ENCODE results near the gene PDS5B.

GRCh38 chr13:32537580-32538142 lies 48.6 kb upstream of the PDS5B start:
- TF ChIP-seq CTCF (IDR thresholded peaks at IDR 0.05) (no peak), POLR2AphosphoS5 (IDR thresholded peaks at IDR 0.05) (no peak), POLR2A (IDR thresholded peaks at IDR 0.05) (no peak), EP300 (IDR thresholded peaks at IDR 0.05) (no peak)

Data from gastroesophageal sphincter (tissue), 3 donors.